Neural progenitor cell (in vitro differentiated cells): ENCODE results near the gene CFAP58.

ENCODE experiments used
- CTCF ChIP-seq: fragments of 200-600 bp; sonication (generic); IDR thresholded peaks from 2 replicates; pipeline ENCODE4 v1.5.1; 2017; ENCODE audit warnings: antibody characterized with exemption, mild to moderate bottlenecking
- EZH2 ChIP-seq: fragments of 200-600 bp; sonication (generic); IDR thresholded peaks from 2 replicates; pipeline ENCODE4 v1.6.1; 2017; ENCODE audit warnings: antibody characterized with exemption, mild to moderate bottlenecking, moderate library complexity
- EZH2phosphoT487 ChIP-seq: fragments of 200-600 bp; sonication (generic); IDR thresholded peaks from 2 replicates; pipeline ENCODE4 v1.6.1; 2017; ENCODE audit warnings: antibody characterized with exemption

GRCh38 chr10:104415526-104416165, 62.0 kb downstream of the CFAP58 start:
- TF ChIP-seq CTCF (no peak), EZH2 (no peak), EZH2phosphoT487 (no peak)
